ENCODE results near the gene RHBDD3. TPM values are rescaled to one million over a fixed set of nuclear protein-coding genes. Genes with fewer than 3 reads are reported as not detected.

Gene RHBDD3
- polyA plus RNA-seq, 1 donor = 25.4 TPM

- no peak for DNase-seq
These were observed 48.9 kb downstream of the RHBDD3 start for GRCh38 chr22:29218758-29219408.

GRCh38 chr22:29217827-29218757 lies 49.7 kb downstream of the RHBDD3 start:
- DNase-seq = no peak

GRCh38 chr22:29216873-29217666 lies 50.7 kb downstream of the RHBDD3 start:
- DNase-seq = no peak

GRCh38 chr22:29216011-29216872 lies 51.5 kb downstream of the RHBDD3 start:
- no peak for DNase-seq

- no peak for DNase-seq
These were observed 52.5 kb downstream of the RHBDD3 start for GRCh38 chr22:29215012-29215860.

- DNase-seq = no peak
These were observed 53.5 kb downstream of the RHBDD3 start for GRCh38 chr22:29214232-29214631.

- no peak for DNase-seq
These were observed 54.3 kb downstream of the RHBDD3 start for GRCh38 chr22:29213493-29213892.

GRCh38 chr22:29212743-29213142 lies 55.0 kb downstream of the RHBDD3 start:
- DNase-seq = no peak

- DNase-seq = no peak
These were observed 56.3 kb downstream of the RHBDD3 start for GRCh38 chr22:29211466-29211865.

- no peak for DNase-seq
These were observed 56.7 kb downstream of the RHBDD3 start for GRCh38 chr22:29211066-29211465.

Other genes starting within 250 kb of the RHBDD3 start
- gene C22orf31, start 206.2 kb downstream of the RHBDD3 start, polyA plus RNA-seq (ENCODE audit: insufficient read length) = 1.5 TPM
- gene KREMEN1, start 194.9 kb downstream of the RHBDD3 start, polyA plus RNA-seq (ENCODE audit: insufficient read length) = 22.3 TPM
- 67.6 TPM for gene EMID1, start 62.1 kb downstream of the RHBDD3 start, polyA plus RNA-seq (ENCODE audit: insufficient read length)
- 404 TPM for gene EWSR1, start 287 bp upstream of the RHBDD3 start, polyA plus RNA-seq (ENCODE audit: insufficient read length)
- gene GAS2L1, start 38.7 kb upstream of the RHBDD3 start, polyA plus RNA-seq (ENCODE audit: insufficient read length) = 5.9 TPM
- gene RASL10A, start 47.7 kb upstream of the RHBDD3 start, polyA plus RNA-seq (ENCODE audit: insufficient read length) = 0.40 TPM
- gene AP1B1, start 120.6 kb upstream of the RHBDD3 start, polyA plus RNA-seq (ENCODE audit: insufficient read length) = 43.9 TPM
- 0.81 TPM for gene RFPL1, start 170.6 kb upstream of the RHBDD3 start, polyA plus RNA-seq (ENCODE audit: insufficient read length)
- 9.4 TPM for gene NEFH, start 212.2 kb upstream of the RHBDD3 start, polyA plus RNA-seq (ENCODE audit: insufficient read length)

Measured in left kidney (tissue), 2 donors.